ENCODE data around the gene SERPINH1.

Gene SERPINH1

GRCh38 chr11:75553182-75553581 lies 8.9 kb upstream of the SERPINH1 start:
- in situ Hi-C loops (cut with MboI; ENCODE audit: low sequenced_read_pairs): no loop called here

GRCh38 chr11:75553889-75554257 lies 8.2 kb upstream of the SERPINH1 start:
- in situ Hi-C loops (cut with MboI; ENCODE audit: low sequenced_read_pairs): no loop called here

GRCh38 chr11:75554258-75555022 lies 7.6 kb upstream of the SERPINH1 start:
- in situ Hi-C loops (cut with MboI; ENCODE audit: low sequenced_read_pairs): no loop called here

GRCh38 chr11:75555079-75555811 lies 6.8 kb upstream of the SERPINH1 start:
- in situ Hi-C loops (cut with MboI; ENCODE audit: low sequenced_read_pairs): no loop called here

GRCh38 chr11:75556275-75556674 lies 5.8 kb upstream of the SERPINH1 start:
- in situ Hi-C loops (cut with MboI; ENCODE audit: low sequenced_read_pairs): no loop called here

GRCh38 chr11:75557666-75558494 lies 4.2 kb upstream of the SERPINH1 start:
- in situ Hi-C loops (cut with MboI; ENCODE audit: low sequenced_read_pairs): no loop called here

- in situ Hi-C loops (cut with MboI; ENCODE audit: low sequenced_read_pairs): no loop called here
These were observed 2.9 kb upstream of the SERPINH1 start for GRCh38 chr11:75558939-75559843.

- in situ Hi-C loops (cut with MboI; ENCODE audit: low sequenced_read_pairs): no loop called here
These were observed 1.4 kb upstream of the SERPINH1 start for GRCh38 chr11:75560644-75561043.

- in situ Hi-C loops (cut with MboI; ENCODE audit: low sequenced_read_pairs): no loop called here
These were observed 516 bp upstream of the SERPINH1 start for GRCh38 chr11:75561426-75562047.

- in situ Hi-C loops (cut with MboI; ENCODE audit: low sequenced_read_pairs): no loop called here
These were observed 907 bp downstream of the SERPINH1 start for GRCh38 chr11:75562836-75563484.

GRCh38 chr11:75563501-75563977 lies 1.5 kb downstream of the SERPINH1 start:
- in situ Hi-C loops (cut with MboI; ENCODE audit: low sequenced_read_pairs): no loop called here

GRCh38 chr11:75563978-75564552 lies 2.0 kb downstream of the SERPINH1 start:
- in situ Hi-C loops (cut with MboI; ENCODE audit: low sequenced_read_pairs): no loop called here

GRCh38 chr11:75565221-75565814 lies 3.3 kb downstream of the SERPINH1 start:
- in situ Hi-C loops (cut with MboI; ENCODE audit: low sequenced_read_pairs): no loop called here

- in situ Hi-C loops (cut with MboI; ENCODE audit: low sequenced_read_pairs): no loop called here
These were observed 4.1 kb downstream of the SERPINH1 start for GRCh38 chr11:75565916-75566762.

GRCh38 chr11:75566763-75567279 lies 4.8 kb downstream of the SERPINH1 start:
- in situ Hi-C loops (cut with MboI; ENCODE audit: low sequenced_read_pairs): no loop called here

GRCh38 chr11:75567971-75568370 lies 5.9 kb downstream of the SERPINH1 start:
- in situ Hi-C loops (cut with MboI; ENCODE audit: low sequenced_read_pairs): no loop called here

GRCh38 chr11:75568616-75569219 lies 6.7 kb downstream of the SERPINH1 start:
- in situ Hi-C loops (cut with MboI; ENCODE audit: low sequenced_read_pairs): no loop called here

Data from HL-60/S4 (cell line).